GM12873 (cell line): ENCODE data around the gene DCUN1D2.

Experiments
- TF ChIP-seq, protein P1 (sequence below): IDR thresholded peaks from 2 replicates; pipeline ENCODE4 v1.5.1; 2012; ENCODE audit warnings: low read depth, mild to moderate bottlenecking, moderate library complexity, low read length, control low read depth; ENCODE audit not compliant: insufficient read depth; ENCODE audit errors: missing control alignments

The DCUN1D2 gene

DNA sequence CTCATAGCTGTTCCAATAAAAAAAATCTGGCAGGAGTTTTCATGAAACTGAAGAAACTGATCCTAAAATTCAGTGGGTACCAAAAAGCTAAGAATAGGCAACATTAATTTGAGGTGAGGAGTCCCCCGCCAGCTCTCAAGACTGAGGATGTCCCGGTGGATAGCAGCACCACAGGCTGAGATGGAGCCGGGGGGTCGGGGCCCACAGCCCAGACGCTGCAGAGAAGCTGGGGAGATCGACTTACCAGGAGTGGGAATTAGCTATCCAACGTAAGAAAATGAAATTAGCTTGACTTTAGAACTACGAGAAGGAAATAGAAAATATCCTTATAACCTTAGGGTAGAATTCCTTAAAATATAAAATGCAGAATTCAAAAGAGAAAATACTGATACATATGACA lies 23.2 kb upstream of the DCUN1D2 start:
- TF ChIP-seq, protein P1, sequence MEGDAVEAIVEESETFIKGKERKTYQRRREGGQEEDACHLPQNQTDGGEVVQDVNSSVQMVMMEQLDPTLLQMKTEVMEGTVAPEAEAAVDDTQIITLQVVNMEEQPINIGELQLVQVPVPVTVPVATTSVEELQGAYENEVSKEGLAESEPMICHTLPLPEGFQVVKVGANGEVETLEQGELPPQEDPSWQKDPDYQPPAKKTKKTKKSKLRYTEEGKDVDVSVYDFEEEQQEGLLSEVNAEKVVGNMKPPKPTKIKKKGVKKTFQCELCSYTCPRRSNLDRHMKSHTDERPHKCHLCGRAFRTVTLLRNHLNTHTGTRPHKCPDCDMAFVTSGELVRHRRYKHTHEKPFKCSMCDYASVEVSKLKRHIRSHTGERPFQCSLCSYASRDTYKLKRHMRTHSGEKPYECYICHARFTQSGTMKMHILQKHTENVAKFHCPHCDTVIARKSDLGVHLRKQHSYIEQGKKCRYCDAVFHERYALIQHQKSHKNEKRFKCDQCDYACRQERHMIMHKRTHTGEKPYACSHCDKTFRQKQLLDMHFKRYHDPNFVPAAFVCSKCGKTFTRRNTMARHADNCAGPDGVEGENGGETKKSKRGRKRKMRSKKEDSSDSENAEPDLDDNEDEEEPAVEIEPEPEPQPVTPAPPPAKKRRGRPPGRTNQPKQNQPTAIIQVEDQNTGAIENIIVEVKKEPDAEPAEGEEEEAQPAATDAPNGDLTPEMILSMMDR, result no peak

DNA sequence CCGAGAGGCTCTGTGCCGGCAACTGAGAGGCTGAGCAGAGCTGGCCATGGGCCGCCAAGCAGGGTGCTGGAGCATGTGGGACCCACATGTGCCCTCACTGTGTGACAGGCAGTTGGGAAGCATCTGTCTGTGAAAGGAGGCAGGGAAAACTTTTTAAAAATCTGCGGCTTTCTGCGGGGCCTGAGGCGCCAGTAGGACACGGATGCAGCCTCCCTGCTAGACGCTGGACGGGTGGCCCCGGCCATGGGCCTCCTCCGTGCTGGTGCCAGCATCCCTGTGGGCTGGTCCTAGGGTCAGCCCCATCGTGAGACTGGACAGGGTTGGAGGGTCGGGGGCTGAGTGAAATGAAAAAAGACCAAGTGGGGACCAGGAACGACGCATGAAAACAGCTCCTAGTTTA lies 20.9 kb upstream of the DCUN1D2 start:
- TF ChIP-seq, protein P1, result no peak

DNA sequence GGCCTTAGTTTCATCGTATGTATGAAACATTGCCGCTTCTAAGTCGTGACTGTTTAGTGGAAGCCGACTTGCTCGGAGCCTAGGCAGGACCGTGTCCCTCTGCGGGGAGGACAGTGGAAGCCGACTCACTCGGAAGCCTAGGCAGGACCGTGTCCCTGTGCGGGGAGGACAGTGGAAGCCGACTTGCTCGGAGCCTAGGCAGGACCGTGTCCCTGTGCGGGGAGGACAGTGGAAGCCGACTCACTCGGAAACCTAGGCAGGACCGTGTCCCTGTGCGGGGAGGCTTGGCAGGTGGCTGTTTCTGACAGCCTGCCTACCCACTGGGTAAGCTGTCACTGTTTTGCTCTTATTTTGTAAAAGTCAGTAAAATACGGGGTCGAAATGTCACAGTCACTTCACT lies 20.4 kb upstream of the DCUN1D2 start:
- TF ChIP-seq, protein P1, result no peak

DNA sequence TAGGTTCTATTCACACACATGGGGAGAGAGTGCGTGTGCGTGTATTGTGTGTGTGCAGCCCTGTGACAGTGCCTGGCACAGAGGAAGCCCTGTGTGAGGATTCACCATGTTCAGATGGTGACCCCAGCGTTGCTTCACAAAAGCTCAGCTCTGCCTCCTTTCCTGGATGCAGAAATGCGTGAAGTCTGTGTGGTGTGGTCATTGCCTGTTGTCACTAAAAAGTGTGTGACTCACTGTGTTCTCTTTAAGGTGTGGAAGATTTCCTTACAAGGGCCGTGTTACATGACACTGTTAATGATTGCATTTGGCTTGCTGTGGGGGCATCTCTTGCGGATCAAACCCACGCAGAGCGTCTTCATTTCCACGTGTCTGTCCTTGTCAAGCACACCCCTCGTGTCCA lies 19.5 kb upstream of the DCUN1D2 start:
- TF ChIP-seq, protein P1, result no peak

DNA sequence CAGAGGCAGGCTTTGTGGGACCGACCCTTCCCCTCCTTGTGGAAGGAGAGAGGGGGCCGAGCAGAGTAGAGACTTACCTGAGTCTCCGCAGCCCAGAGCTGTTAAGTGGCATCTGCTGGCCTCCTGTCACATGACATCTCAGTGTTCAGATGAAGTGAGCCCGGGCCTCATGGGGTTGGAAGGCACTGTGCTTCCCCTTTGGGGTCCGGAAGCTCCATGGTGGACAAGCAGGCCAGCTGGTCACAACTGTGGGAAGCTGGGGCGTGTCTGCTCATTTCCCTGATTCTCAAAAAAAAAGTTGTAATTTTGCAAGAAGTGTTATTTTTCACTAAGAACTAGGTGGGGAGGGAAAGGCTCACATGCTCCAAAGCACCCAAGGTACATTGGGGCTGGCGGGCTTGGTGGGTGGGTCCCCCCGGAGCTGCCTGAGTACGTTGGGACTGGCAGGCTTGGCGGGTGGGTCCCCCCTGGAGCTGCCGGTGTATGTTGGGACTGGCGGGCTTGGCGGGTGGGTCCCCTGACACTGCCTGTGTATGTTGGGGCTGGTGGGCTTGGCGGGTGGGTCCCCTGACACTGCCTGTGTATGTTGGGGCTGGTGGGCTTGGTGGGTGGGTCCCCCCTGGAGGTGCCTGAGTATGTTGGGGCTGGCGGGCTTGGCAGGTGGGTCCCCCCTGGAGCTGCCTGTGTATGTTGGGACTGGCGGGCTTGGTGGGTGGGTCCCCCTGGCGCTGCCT lies 18.2 kb upstream of the DCUN1D2 start:
- TF ChIP-seq, protein P1, result no peak

DNA sequence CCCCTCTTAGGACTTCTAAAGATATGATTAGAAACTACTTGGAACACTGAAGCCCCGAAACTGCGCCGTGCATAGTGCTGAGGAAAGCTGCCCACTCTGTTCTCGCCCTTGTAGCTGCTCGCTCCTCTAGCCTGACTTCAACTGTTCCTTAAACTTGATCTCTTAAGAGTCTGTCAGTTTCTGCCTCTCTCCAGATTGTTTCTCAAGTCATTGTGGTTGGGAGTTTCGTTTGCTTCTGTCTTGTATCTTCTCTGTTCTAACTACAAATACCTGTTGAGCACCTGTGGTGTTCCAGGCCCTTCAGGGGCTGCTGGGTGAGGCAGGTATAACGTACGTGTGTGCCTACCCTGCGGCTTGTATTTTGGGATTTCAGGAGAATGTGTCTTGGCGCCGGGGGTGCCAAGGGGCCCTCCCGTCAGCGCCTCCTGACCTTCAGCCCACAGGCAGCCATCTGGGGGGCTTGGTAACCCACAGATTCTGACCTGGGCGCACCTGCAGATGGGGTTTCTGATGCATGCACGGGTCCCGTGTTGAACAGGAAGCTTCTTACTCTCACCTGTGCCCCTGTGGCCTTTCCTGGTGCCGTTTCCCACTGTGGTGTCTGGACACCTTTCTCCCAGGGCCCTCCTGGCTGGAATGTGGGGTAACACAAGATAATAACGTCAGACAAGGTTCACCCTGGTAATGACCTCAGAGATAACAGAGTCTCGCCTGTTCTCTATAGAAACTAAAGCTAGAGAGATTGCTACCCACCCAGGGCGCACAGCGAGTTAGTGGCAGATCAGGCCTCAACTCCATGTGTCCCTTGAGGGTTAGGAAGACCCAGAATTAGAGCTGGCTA lies 17.2 kb upstream of the DCUN1D2 start:
- TF ChIP-seq, protein P1, result no peak

DNA sequence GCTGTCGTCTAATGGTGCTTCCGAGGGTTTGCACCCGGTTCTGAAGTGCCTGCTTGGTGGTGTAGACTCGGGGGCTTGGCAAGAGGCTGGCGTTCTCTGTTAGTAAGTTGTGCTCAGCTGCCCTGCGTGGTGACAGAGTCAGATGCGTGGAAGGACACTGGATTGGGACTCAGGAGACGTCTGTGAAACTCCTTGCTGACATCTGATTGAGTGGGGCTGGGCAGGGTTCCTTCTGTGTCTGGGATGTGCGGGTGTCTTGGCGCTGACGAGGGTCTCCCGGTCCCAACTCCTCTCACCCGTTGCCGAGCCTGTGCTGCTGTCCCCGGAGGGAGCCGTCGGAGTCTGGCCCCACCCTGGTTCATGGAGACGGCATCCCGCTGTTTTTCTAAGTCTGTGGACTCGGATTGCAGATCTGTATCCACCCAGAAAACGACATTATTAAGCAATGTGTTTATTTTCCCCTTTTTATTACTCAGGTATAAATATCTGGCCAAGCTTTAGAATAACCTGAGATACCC lies 16.4 kb upstream of the DCUN1D2 start:
- TF ChIP-seq, protein P1, result no peak
